ENCODE results near the gene KIF20B.
A peak's percentile ranks its signal among the peaks of the same experiment; 100 is the strongest.

The KIF20B gene

GRCh38 chr10:89701242-89702120, at the start of gene KIF20B:
TSS of gene KIF20B (plus strand) at chr10:89701590. CDS start at chr10:89705295, 3,705 bp downstream.
- peak; percentile 99 for DNase-seq

GRCh38 chr10:89651916-89652573, 49.3 kb upstream of the KIF20B start:
- DNase-seq, result no peak

- DNase-seq, result no peak
These were observed 48.5 kb upstream of the KIF20B start for GRCh38 chr10:89652806-89653370.

- DNase-seq, result no peak
These were observed 48.0 kb upstream of the KIF20B start for GRCh38 chr10:89653410-89653869.

- no peak for DNase-seq
These were observed 45.7 kb upstream of the KIF20B start for GRCh38 chr10:89655722-89656121.

- DNase-seq, result no peak
These were observed 44.1 kb upstream of the KIF20B start for GRCh38 chr10:89657302-89657701.

- no peak for DNase-seq
These were observed 42.0 kb upstream of the KIF20B start for GRCh38 chr10:89659143-89660131.

GRCh38 chr10:89662596-89662995, 38.8 kb upstream of the KIF20B start:
- no peak for DNase-seq

- DNase-seq, result no peak
These were observed 38.2 kb upstream of the KIF20B start for GRCh38 chr10:89663144-89663543.

- no peak for DNase-seq
These were observed 37.2 kb upstream of the KIF20B start for GRCh38 chr10:89664203-89664602.

GRCh38 chr10:89665302-89665701, 36.1 kb upstream of the KIF20B start:
- no peak for DNase-seq

GRCh38 chr10:89666138-89666537, 35.3 kb upstream of the KIF20B start:
- DNase-seq, result no peak

GRCh38 chr10:89668386-89669071, 32.9 kb upstream of the KIF20B start:
- DNase-seq, result no peak

- DNase-seq, result no peak
These were observed 31.4 kb upstream of the KIF20B start for GRCh38 chr10:89669985-89670384.

- DNase-seq, result no peak
These were observed 30.5 kb upstream of the KIF20B start for GRCh38 chr10:89670926-89671325.

GRCh38 chr10:89677341-89677740, 24.0 kb upstream of the KIF20B start:
- no peak for DNase-seq

- peak; percentile 2 for DNase-seq
These were observed 21.4 kb upstream of the KIF20B start for GRCh38 chr10:89679986-89680385.

- DNase-seq, result no peak
These were observed 17.5 kb upstream of the KIF20B start for GRCh38 chr10:89683883-89684282.

GRCh38 chr10:89684604-89685003, 16.8 kb upstream of the KIF20B start:
- DNase-seq, result no peak

- DNase-seq, result no peak
These were observed 15.5 kb upstream of the KIF20B start for GRCh38 chr10:89685936-89686335.

- no peak for DNase-seq
These were observed 11.4 kb upstream of the KIF20B start for GRCh38 chr10:89690027-89690426.

GRCh38 chr10:89692416-89692815, 9.0 kb upstream of the KIF20B start:
- DNase-seq, result no peak

Data from activated CD4-positive, alpha-beta T cell treated with anti-CD3 and anti-CD28 coated beads, Interleukin-10, Interleukin-2, amounts not matched to agents 100 ng/mL and 50 ng/mL, durations not matched to agents 16 hours and 8 hours (primary cell).